ENCODE measurements around the gene GLP1R. TPM values are rescaled to one million over a fixed set of nuclear protein-coding genes. Genes with fewer than 3 reads are reported as not detected.

Gene GLP1R
- total and polyA plus RNA-seq, 2 of the 4 experiments (the other 2 are of a cell fraction), result not detected

GRCh38 chr6:39086294-39086693, 37.7 kb downstream of the GLP1R start:
- Histone ChIP-seq H2AK5ac (ENCODE audit: low read depth, low read length) (no peak overlapping the region), H2BK15ac (ENCODE audit: low read depth, low read length) (no peak overlapping the region), H4K5ac (ENCODE audit: low read depth, low read length) (no peak overlapping the region), H3K4me3 (ENCODE audit: insufficient read depth, low read depth, low read length) (no peak overlapping the region), H3K4me1 (ENCODE audit: control insufficient read depth, insufficient read depth, low read length) (no peaks in the 10 kb centered on the region), H2BK20ac (ENCODE audit: low read depth, low read length) (no peak overlapping the region), H3K23ac (ENCODE audit: low read depth, low read length) (no peak overlapping the region), H3K18ac (ENCODE audit: low read depth, low read length) (no peak overlapping the region), H2BK5ac (ENCODE audit: low read depth, low read length, poor library complexity, severe bottlenecking) (no peak overlapping the region), H3K4me2 (ENCODE audit: low read depth, low read length) (no peak overlapping the region), H3K56ac (ENCODE audit: extremely low read depth, insufficient read depth, low read length) (no peak overlapping the region), H2AFZ (replicated peaks; ENCODE audit: low read length, poor library complexity) (no peak overlapping the region), H3K9me3 (ENCODE audit: control insufficient read depth, insufficient read depth, low read length) (no peaks in the 10 kb centered on the region), H3K27me3 (ENCODE audit: control insufficient read depth, insufficient read depth, low read length) (peaks cover 4% of the 10 kb centered on the region; the same call in 1 of the 2 replicates), H4K20me1 (ENCODE audit: insufficient read depth, low read length) (no peaks in the 10 kb centered on the region), H3K9ac (ENCODE audit: low read depth, low read length) (no peak overlapping the region), H3K9me1 (ENCODE audit: insufficient read depth, low read length) (no peaks in the 10 kb centered on the region), H3K14ac (replicated peaks; ENCODE audit: low read depth, low read length) (no peak overlapping the region), H3K4ac (ENCODE audit: low read depth, low read length) (no peak overlapping the region), H2BK120ac (ENCODE audit: low read depth, low read length) (no peak overlapping the region), H3K27ac (ENCODE audit: insufficient read depth, low read length) (no peak overlapping the region), H4K91ac (ENCODE audit: insufficient read depth, low read depth, low read length) (no peak overlapping the region), H3K36me3 (ENCODE audit: control insufficient read depth, insufficient read depth, low read length) (no peaks in the 10 kb centered on the region), H4K8ac (ENCODE audit: low read depth in 2 of 2, low read length in 2 of 2) (no peak overlapping the region), H3K79me1 (ENCODE audit: low read depth in 1 of 2, low read length in 2 of 2) (no peaks in the 10 kb centered on the region), H2AK9ac (replicated peaks; ENCODE audit: low read depth, low read length, poor library complexity) (no peak overlapping the region)
- ChIA-PET CTCF (no interaction called here), POLR2A (ENCODE audit: unreplicated experiment) (no interaction called here)
- TF ChIP-seq FOS (IDR thresholded peaks at IDR 0.05; ENCODE audit: low read depth, low read length), result no peak
- TF ChIP-seq RFX5 (IDR thresholded peaks at IDR 0.05; ENCODE audit: low read depth, low read length), result no peak
- TF ChIP-seq POLR2A (IDR thresholded peaks at IDR 0.05; ENCODE audit: low read depth, low read length), result no peak
- TF ChIP-seq SMC3 (IDR thresholded peaks at IDR 0.05; ENCODE audit: low read depth, low read length), result no peak
- TF ChIP-seq CTCF (conservative IDR thresholded peaks at IDR 0.05; ENCODE audit: low read depth, low read length), result no peak
- no peak for TF ChIP-seq MXI1 (IDR thresholded peaks at IDR 0.05; ENCODE audit: borderline replicate concordance, low read depth, low read length)
- no peak for TF ChIP-seq BHLHE40 (IDR thresholded peaks at IDR 0.05; ENCODE audit: low read depth, low read length)
- no peak for TF ChIP-seq RAD21 (IDR thresholded peaks at IDR 0.05; ENCODE audit: low read length)
- TF ChIP-seq, protein P1, sequence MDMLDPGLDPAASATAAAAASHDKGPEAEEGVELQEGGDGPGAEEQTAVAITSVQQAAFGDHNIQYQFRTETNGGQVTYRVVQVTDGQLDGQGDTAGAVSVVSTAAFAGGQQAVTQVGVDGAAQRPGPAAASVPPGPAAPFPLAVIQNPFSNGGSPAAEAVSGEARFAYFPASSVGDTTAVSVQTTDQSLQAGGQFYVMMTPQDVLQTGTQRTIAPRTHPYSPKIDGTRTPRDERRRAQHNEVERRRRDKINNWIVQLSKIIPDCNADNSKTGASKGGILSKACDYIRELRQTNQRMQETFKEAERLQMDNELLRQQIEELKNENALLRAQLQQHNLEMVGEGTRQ (IDR thresholded peaks at IDR 0.05; ENCODE audit: low read depth, low read length), result no peak
- dilution Hi-C loops (cut with HindIII; ENCODE audit: low sequenced_read_pairs, unreplicated experiment) (no loop called here), in situ Hi-C loops (cut with MboI; ENCODE audit: low sequenced_read_pairs) (no loop called here), intact Hi-C loops (cut with micrococcal nuclease) (no loop called here)
- no TSS peak for BruUV-seq (replicated peaks)
- ATAC-seq (ENCODE audit: low read depth), result no peak
- WGBS, 2 experiments (ENCODE audit: extremely low coverage in 2 of 2, insufficient read length in 1 of 2), result no CpG with 5 or more reads among the region's 7 CpGs
- no peak for DNase-seq
